ENCODE measurements around the gene DENND4B.

GRCh38 chr1:153954826-153955225, 8.3 kb upstream of the DENND4B start:
- TF ChIP-seq CTCF (IDR thresholded peaks at IDR 0.05; ENCODE audit: low read depth, low read length, missing input control) (no peak), RAD21 (IDR thresholded peaks at IDR 0.05) (no peak), HNF4G (IDR thresholded peaks at IDR 0.05) (no peak), YY1 (IDR thresholded peaks at IDR 0.05) (no peak), REST (IDR thresholded peaks at IDR 0.05) (no peak), RXRA (IDR thresholded peaks at IDR 0.05) (no peak), EGR1 (IDR thresholded peaks at IDR 0.05; ENCODE audit: low read depth in 2 of 2) (no peak), GABPA (IDR thresholded peaks at IDR 0.05 in 1 of 2, conservative IDR thresholded peaks at IDR 0.05 in 1 of 2) (no peak), FOXA2 (IDR thresholded peaks at IDR 0.05) (no peak), JUND (IDR thresholded peaks at IDR 0.05) (no peak), MAX (IDR thresholded peaks at IDR 0.05) (no peak)
